ENCODE data around the gene RAB33A.
"Not testable (repeated sequence)": the region's sequence is repeated elsewhere in the genome, so short reads cannot be mapped to it uniquely, and the experiment has no call there.

RAB33A gene

DNA sequence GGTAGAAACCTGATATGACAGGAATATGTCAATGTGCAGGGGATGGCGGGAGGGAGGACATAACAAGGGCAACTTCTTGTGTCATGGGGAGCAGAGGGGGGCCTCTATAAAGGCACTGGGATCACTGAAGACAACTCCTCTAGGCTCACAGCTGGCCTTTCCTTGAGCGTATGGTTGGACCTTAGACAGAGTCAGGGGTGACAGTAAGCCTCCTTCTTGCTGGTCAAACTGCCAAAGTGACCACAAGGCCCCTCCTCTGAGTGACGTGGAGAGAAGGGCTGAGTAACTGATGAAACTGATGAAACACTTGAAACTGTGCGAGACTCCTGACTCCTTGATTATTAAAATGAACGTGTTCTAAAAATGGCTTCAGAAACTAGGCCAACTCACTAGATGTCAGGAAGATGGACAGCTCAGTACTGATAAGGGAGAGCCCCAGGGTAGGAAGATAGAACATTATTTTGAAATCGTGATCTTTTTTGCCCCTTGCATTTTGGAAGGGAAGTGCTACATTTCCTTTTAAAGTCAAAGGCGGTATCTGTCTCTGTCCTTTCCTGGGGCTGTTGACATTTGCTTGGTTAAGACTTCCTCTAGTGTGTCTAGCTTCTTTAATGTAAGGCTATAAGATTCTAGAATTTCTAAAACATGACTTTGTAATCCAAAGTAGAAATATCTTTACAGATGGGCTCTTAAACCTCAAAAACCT, 1.6 kb downstream of the RAB33A start:
- no peak for DNase-seq

DNA sequence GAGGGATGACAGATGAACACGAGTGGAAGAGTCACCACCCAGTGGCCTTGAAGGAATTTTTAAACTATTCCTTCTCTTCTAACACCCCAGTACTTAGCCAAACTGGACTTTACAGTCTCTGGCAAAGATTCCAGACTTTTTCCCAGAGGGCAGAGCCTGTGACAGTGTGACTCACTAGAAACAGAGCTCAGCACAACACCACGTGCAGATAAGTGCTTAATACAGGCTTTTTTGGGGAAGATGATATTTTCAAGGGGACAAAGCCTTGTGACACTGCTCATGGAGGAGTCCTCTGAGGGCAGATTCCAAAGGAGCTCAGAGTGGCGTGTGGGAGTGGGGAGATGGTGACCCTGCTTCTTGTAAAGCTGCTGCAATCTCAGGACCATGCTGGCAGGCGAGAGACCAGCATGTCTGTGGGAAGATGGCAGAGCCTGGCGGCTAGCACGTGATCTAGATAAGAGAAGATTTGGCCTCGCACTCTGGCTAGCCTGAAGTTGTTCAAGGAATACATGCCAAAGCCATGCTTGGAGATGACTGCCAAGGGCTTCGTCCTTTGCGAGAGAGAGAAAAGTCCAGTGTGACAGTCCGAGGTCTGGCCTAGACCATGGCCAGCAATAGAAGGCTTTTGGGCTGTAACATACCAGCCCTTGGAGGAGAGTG, 2.4 kb downstream of the RAB33A start:
- DNase-seq = no peak

DNA sequence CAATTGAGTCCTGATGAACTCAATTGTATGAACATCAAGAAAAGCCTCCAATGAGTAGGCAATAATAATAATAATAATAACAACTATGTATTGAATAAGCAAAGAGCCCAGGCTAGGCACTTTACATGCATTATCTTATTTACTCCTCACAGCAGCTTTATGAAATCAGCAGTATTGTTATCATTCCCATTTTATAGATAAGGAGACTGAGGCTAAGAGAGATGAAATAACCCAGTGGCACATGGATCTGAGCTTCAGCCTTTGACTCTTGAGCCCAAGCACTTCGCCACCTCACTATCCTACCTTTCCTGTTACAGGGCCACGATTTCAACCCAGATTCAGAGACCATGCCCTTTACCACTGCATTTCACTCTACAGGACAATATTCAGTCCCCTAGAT, 3.2 kb downstream of the RAB33A start:
- no peak for DNase-seq

DNA sequence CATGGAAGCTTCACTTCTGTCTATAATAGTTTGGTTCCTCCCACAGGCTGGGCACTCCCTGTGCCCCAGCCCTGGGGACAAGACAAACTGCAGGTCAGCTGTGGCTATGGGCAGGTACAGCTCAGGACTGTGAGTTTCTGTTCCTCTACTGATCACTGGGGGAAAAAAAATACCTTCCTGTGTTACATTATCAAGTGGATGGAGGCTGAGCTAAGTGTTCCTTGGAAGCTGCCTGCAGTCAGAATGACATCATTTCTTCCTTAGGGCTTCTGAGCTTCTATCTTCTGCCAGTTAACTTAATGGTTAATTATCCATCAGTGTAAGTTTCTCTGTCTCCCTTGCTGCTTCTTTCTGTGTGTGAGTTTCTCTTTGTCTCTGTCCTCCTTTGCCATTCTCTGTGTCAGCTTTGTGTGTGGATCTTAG, 4.6 kb downstream of the RAB33A start:
- no peak for DNase-seq

DNA sequence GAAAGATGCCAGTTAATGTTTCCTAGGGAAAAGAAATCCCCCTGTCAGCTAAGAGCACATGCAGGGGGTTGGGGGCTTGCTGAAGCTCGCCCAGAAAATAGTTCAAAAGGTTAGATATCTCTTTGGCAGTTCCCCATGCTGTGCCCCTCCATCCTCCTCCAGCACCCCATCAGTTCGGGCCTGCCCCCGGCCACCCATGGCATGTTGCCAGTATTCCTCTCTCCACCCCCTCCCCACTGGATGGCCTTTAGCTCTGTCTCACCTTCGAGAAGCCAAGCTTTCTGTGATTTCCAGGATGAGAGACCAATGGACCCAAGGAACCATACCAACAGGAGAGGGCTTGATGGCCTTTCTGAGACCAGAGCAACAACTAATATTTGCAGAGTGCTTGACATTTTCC, 5.2 kb downstream of the RAB33A start:
- DNase-seq = no peak

DNA sequence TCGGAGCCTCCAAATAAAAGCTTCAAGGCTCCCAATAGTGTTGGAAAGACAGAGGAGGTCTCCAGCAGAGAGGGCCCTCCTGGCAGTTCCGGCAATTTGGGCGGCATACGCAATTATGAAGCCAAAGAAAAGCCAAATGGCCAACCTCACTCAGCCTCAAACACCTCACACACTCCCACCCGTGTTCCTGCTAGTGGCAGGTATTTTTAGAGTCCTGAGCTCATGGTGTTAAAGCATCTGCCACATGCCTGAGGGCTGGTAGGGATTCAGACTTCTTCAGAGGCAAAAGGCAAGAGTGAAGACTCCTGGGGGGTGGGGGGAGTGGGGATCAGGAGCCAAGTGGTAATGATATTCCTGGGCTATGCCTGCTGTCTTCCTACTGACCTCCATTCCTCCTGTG, 7.4 kb downstream of the RAB33A start:
- no peak for DNase-seq

DNA sequence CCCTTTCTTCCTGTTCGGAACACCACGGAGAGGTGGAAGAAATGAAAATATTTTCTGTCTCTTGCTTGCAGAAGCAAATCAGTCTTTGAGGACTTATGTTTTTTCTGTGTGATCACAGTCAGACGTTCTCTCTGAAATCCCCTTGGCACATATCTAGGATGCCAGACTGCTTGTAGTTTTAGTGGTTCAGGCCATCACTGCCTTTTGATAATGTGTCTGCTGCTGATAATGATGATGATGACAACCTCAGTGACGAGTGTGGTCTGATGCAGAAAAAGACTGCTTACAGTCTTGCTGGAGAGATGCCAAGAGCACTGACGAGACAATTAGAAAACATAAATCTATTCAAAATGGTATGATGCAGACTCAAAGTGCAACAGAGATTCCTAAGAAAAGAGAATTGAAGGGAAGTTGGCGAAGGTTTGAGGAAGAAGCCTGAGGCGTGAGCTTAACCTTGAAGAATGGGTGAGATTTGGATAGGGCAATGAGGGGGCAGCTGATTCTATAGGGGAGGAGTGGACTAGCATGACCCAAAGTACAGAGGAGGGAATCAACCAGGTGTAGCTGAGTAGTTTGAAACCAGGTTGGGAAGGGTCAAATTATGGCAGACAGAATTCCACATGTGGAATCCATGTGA, 7.9 kb downstream of the RAB33A start:
- no peak for DNase-seq

DNA sequence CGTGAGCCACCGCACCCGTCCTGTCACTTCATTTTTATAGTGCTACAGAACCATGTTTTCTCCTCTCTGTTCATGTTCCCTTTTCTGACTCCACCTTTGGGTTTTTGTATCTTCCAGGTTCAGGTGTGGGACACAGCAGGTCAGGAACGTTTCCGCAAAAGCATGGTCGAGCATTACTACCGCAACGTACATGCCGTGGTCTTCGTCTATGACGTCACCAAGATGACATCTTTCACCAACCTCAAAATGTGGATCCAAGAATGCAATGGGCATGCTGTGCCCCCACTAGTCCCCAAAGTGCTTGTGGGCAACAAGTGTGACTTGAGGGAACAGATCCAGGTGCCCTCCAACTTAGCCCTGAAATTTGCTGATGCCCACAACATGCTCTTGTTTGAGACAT, 12.4 kb downstream of the RAB33A start:
- no peak for DNase-seq

DNA sequence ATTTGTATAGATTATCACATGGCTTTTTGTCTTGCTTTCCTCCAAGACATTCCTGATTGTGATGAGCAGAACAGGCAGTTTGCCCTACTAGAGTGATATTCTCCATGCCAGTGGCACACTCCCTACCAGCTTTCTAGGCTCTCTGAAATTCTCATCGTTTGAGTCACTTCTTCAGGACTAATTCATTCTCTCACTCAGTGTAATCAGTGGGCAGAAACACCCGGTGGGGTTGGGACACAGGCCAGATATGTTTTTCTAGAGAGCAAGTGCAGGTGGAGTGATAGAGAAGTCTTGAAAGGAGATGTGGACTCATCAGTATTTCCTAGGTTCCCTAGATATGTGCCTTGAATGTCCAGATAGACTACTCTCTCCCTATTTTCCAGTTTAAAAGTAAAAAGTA, 13.1 kb downstream of the RAB33A start:
- DNase-seq = no peak

DNA sequence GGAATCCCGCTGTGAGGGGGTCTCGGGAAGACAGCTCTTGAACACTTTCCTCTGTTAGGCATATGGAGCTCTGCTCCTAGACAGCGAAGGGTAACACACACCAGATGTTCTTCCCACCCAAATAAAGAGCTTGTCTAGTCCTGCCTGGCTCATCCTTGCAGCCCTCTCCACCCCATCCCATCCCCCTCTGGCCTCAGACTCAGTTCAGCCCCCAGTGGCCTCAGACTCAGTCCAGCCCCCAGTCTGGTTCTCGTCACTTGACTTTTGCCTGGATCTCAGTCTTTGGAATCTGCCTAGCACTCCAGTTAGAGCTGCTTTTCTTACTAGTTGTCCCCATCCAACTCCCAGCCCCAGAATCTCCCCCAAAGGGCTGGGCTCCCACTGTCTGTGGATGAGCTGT, 14.9 kb downstream of the RAB33A start:
- no peak for DNase-seq

DNA sequence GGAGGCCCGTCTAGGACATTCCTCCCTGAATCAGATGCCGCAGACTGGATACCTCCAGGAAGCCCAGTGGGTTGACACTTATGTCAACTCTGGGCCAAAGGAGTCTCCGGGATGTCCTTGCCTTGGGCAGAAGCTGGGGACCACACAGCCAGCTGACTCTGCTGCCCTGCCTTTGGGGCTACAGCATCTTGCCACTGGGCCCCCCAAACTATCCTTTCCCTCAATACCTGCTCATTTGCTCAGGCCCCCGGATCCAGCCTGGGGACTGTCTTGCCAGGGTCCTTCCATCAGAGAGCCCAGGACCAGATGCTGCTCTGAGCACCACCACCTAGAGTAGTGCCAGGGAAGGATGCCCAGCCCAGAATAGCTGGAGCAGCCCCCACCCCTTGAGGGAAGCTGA, 19.0 kb downstream of the RAB33A start:
- no peak for DNase-seq

DNA sequence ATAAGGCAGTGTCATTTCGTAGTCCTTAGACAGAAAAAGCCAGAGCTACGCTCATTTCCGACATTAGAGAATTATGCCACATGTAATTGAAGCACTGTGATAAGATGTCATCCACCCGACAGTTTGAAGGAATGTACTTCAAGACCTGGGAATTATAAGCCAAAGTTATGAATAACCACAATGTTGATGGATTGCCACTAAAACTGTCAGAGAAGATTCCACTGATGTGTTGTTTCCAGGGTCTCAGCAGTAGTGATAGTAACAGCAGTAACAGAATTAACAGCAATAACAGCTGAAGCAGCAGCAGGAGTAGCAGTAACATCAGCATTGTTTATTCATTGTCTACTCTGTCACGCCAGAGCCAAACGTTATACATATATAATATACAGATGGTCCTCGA, 24.7 kb downstream of the RAB33A start:
- DNase-seq = no peak

DNA sequence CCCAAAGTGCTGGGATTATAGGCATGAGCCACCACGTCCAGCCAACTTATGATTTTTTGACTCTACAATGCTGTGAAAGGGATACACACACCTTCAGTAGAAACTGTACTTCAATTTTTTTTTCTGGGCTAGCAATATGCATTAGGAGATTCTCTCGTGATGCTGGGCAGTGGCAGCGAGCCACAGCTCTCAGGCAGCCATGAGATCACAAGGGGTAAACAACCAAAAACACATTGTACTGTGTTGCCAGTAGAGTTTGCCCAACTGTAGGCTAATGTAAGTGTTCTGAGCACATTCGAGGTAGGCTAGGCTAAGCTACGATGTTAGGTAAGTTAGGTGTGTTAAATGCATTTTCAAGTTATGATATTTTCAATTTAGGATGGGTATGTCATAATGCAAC, 25.7 kb downstream of the RAB33A start:
- no peak for DNase-seq

DNA sequence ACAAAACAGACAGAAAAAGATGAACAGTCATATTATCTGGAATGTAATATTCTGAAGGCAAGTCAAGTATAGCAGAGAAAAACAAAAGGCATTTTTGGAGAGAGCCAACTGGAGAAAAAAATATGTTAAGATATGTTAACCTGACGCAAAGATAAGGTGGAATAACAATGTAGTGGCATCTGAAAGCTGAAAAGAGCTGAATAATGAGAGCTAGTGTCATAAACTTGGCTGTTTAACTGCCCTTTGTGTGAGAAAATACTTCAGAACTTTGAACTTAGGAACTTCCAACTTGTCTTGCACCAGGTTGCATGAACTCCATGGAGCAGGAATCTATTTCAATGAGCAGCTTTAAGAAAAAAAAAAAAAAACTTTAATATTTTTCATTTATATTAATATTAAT, 32.9 kb downstream of the RAB33A start:
- no peak for DNase-seq

DNA sequence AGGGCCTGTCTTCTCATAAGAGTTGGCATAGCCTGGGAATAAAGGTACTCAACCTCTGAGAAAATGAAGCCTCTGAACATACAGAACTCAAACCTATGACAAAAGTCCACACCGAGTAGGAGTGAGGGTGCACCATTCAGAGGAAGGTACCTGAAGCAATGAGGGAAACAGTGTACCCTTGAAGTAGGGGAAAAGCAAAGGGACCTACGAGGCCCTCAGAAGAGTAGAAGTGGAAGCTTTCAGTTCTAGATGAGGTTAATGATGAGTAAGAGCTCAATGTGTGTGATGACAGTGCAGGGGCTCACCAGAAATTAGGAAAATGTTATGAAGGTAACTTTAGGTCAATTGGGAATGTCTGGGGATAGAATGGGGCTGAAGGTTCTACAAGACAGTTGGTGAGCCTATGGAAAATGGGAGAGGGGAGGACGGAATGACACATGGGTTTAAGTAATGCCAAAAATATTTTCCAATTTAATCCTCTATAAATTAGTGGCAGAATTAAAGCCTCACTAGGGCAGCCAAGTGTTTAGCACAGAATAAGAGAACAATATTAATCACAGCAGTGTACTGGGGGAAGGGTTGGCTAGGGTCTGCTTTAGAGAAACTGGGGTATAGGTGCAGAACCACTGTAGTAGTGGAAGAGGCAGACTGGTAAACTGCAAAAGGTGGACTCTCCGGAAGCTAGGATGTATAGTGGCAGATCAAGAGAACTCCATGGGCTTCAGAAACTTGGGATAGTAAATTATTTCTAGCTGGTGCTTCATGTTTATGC, 39.8 kb downstream of the RAB33A start:
- DNase-seq = no peak

DNA sequence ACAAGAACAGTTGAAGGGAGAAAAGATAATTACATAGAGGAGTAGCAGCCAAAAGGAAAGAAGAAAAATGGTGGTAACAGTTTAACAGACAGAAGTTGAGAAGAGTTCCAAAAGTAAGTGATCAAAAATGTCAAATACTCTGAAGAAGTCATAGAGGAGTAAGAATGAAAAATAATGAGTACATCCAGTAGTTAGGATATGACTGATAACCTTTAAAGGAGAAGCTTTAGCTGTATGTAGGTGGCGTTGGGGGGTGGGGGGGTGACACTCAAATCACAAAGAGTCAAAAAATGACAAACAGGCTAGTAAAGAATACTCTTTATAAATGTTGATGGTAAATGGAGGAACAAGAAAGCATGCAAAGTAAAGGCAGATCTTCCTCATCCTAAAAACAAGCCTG, 40.6 kb downstream of the RAB33A start:
- DNase-seq = no peak

DNA sequence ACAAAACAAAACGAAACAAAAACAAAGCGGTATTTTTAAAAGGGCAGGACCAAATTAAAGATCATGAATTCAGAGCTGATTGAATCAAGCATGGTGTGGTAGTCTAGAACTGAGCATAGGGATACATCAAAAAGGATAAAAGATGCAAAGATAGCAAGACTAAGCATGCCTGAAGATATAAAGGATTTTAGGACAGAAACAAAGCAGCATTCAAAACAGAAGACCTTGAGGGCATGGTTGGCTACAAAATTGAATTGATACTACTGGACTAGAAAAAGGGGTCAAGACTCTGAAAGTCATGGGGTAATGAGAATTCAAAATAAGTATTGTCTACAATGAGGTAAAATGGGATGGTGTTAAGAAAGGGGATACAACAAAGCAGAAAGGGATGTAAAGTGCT, 41.6 kb downstream of the RAB33A start:
- no peak for DNase-seq

DNA sequence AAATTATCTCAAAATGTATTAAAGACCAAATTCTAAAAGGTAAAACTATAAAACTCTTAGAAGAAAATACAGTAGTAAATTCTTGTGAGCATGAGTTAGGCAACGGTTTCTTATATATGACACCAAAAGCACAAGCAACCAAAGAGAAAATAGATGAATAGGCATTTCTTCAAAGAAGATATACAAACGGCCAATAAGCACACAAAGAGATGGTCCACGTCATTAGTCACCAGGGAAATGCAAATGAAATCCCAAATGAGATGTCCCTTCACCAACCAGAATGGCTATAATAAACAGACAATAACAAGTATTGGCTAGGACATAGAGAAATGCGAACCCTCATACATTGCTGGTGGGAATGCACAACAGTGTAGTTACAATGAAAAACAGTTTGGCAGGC, 44.6 kb downstream of the RAB33A start:
- DNase-seq = no peak

DNA sequence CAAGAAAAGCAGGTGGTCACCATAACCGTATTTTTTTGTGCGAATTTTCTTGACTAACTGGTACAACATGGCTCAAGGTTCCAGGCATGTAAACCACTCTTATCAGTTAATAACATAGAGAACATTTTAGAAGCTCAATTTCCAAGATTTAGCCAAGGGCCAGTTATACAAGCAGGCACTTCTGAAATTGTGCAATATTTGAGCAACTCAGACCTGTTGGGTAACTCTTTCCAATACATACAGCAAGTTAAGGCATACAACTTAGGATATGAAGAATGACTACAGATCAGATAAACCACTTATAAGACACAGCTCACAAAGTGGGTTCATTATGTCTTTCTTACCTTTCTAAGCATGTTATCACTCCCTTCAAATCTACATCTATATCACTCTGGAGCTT, 53.0 kb downstream of the RAB33A start:
- no peak for DNase-seq

DNA sequence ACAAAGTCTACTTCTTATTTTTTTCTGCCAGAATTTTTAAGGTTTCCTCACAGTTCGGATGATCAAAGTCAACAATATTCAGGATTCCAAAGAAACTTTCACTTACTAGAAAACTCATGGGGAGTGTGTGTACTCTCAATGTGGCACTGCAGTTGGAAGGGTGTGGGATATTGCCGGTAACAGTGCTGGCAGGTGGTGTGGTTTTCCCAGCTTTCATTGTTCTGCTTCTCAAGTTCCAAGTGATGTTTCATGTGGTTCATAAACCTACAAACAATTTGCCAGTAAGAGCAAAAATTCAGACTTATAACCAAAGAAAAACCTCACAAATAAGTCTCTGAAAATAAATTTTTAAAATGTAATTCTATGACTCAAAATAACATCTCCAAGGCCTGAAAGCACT, 57.1 kb downstream of the RAB33A start:
- DNase-seq = no peak

DNA sequence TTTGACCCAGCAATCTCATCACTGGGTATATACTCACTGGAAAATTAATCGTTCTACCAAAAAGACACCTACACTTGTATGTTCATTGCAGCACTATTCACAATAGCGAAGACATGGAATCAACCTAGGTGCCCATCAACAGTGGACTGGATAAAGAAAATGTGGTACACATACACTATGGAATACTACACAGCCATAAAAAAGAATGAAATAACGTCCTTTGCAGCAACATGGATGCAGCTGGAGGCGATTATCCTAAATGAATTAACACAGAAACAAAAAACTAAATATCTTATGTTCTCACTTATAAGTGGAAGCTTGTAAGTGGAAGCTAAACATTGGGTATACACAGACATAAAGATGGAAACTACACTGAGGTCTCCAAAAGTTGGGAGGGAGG, 59.4 kb downstream of the RAB33A start:
- DNase-seq = not testable (repeated sequence)

Data from SHP77 (cell line).